Motor neuron (in vitro differentiated cells): ENCODE measurements around the gene UBR1. TPM values are rescaled to one million over a fixed set of nuclear protein-coding genes. Genes with fewer than 3 reads are reported as not detected.

Source experiments
- ATAC-seq, 8 experiments: fragments of 200-7000 bp; cut with Tn5 transposase; replicated peaks in 6 of 8; 2 replicates each; pipeline ENCODE4 v1.8.0; 2021; ENCODE audit warnings: mild to moderate bottlenecking in 8 of 8, moderate library complexity in 8 of 8
- H3K27ac ChIP-seq, 2 donors: fragments of 250-450 bp; sonication (Bioruptor Pico); 2 replicates each; pipeline ENCODE4 v1.9.0; 2021; ENCODE audit warnings: antibody characterized with exemption in 2 of 2, mild to moderate bottlenecking in 2 of 2, moderate library complexity in 1 of 2
- H3K4me1 ChIP-seq, 2 donors: fragments of 250-450 bp; sonication (Bioruptor Pico); replicated peaks in 1 of 2; 2 replicates each; pipeline ENCODE4 v1.6.1; 2021; ENCODE audit warnings: antibody characterized with exemption in 2 of 2, mild to moderate bottlenecking in 2 of 2, moderate library complexity in 1 of 2
- H3K4me3 ChIP-seq, 5 donors: fragments of 250-450 bp; sonication (Bioruptor Pico); 2 replicates each; pipeline ENCODE4 v1.9.0; 2021; ENCODE audit warnings: antibody characterized with exemption in 5 of 5, mild to moderate bottlenecking in 5 of 5, moderate library complexity in 4 of 5
- WGBS, 10 experiments: fragments of 450-650 bp; shearing (Covaris generic); methylation state at CpG; one replicate each; pipeline ENCODE4 v1.0.0; 2022; 5-methylcytosine and 5-hydroxymethylcytosine counted together
- in situ Hi-C, 9 experiments: fragments of 400-800 bp; cut with MboI; loops; one replicate each; pipeline ENCODE4 v1.15.0; 2021; ENCODE audit warnings: low sequenced_read_pairs in 9 of 9, low pct_unique_long_range_greater_than_20kb in 2 of 9; ENCODE audit not compliant: unreplicated experiment in 9 of 9
- total RNA-seq, 8 experiments: library from RNA; unstranded; fragments of 300-600 nt; gene quantifications; 2 replicates each; pipeline versions ENCODE4 v1.2.3 to v1.2.4, GENCODE V29; 2022

The UBR1 gene
- total RNA-seq, 8 experiments from 2014 or later, result 26.3 to 49.0 (median 36.4) TPM

GRCh38 chr15:42931702-42932486, 173.9 kb downstream of the UBR1 start:
- no peak for ATAC-seq
- H3K4me3 ChIP-seq, result no peak overlapping the region
- H3K27ac ChIP-seq, result no peak overlapping the region
- in situ Hi-C loops, result loop anchor here in 2 of 9 experiments (25.0 kb wide), 1 partner anchor 220 kb away; no protein-coding TSS in a partner anchor
- no peaks in the 10 kb centered on the region for H3K4me1 ChIP-seq
- WGBS, 10 experiments, result 58 to 90% (median 79%) methylated on average over 2 to 6 of the region's 7 CpGs; no CpG with 5 or more reads in 1 of the 10 experiments

GRCh38 chr15:42929306-42929848, 176.5 kb downstream of the UBR1 start:
- H3K27ac ChIP-seq, result no peak overlapping the region
- no peaks in the 10 kb centered on the region for H3K4me1 ChIP-seq
- in situ Hi-C loops, result loop anchor here in 4 of 9 experiments (10.0 to 25.0 kb wide), 3 partner anchors 215 to 225 kb away; no protein-coding TSS in a partner anchor
- ATAC-seq, result no peak
- no peak overlapping the region for H3K4me3 ChIP-seq
- WGBS, 10 experiments, result 18 to 51% (median 49%) methylated on average over 1 to 2 of the region's 2 CpGs; no CpG with 5 or more reads in 2 of the 10 experiments

- Histone ChIP-seq H3K4me1 (peaks cover 7 to 13% of the 10 kb centered on the region in 2 donors), H3K4me3 (peak overlapping the region; percentile 69 to 93 (median 78)), H3K27ac (no peak overlapping the region)
- ATAC-seq, result peak in 2 of 8 experiments; percentile 1
- 0 to 17% (median 4%) methylated on average over 2 to 13 of the region's 19 CpGs for WGBS, 10 experiments
- in situ Hi-C loops, result loop anchor here in 2 of 9 experiments (10.0 kb wide), 2 partner anchors 207 to 217 kb away; no protein-coding TSS in a partner anchor
Observed at GRCh38 chr15:42921342-42921731, 184.5 kb downstream of the UBR1 start.

GRCh38 chr15:42920519-42921341, 185.1 kb downstream of the UBR1 start, which contains the start of gene TTBK2:
TSS of gene TTBK2 (minus strand) at chr15:42920778. CDS start at chr15:42878617, 42,161 bp downstream.
- in situ Hi-C loops, result loop anchor here in 2 of 9 experiments (10.0 kb wide), 2 partner anchors 206 to 216 kb away; no protein-coding TSS in a partner anchor
- Histone ChIP-seq H3K4me3 (peak within 1 kb of the TSS; percentile 69 to 93 (median 78)), H3K4me1 (peaks cover 7 to 13% of the 10 kb centered on the region in 2 donors), H3K27ac (peak within 1 kb of the TSS; percentile 64 to 73)
- 0 to 6% (median 0%) methylated on average over 1 to 28 of the region's 72 CpGs; no CpG with 5 or more reads in 4 of the 10 experiments for WGBS, 10 experiments
- ATAC-seq, result peak; percentile 93 to 98 (median 97)

- Histone ChIP-seq H3K4me1 (peaks cover 7 to 13% of the 10 kb centered on the region in 2 donors), H3K4me3 (peak overlapping the region; percentile 69 to 93 (median 78)), H3K27ac (peak overlapping the region; percentile 64 to 73)
- WGBS, 10 experiments, result 0 to 6% (median 0%) methylated on average over 1 to 11 of the region's 40 CpGs; no CpG with 5 or more reads in 1 of the 10 experiments
- peak in 4 of 8 experiments; percentile 0 to 53 (median 12) for ATAC-seq
- in situ Hi-C loops, result loop anchor here in 2 of 9 experiments (10.0 kb wide), 2 partner anchors 205 to 215 kb away; no protein-coding TSS in a partner anchor
Observed at GRCh38 chr15:42919799-42920518, 185.9 kb downstream of the UBR1 start.

- peaks cover 7 to 13% of the 10 kb centered on the region in 2 donors for H3K4me1 ChIP-seq
- 0 to 85% (median 50%) methylated on average over 1 to 2 of the region's 2 CpGs for WGBS, 10 experiments
Observed at GRCh38 chr15:42919308-42919707, 186.5 kb downstream of the UBR1 start.

GRCh38 chr15:42918047-42918446, 187.8 kb downstream of the UBR1 start:
- Histone ChIP-seq H3K27ac (no peak overlapping the region), H3K4me3 (peak overlapping the region in 1 of 5 donors; percentile 6), H3K4me1 (peaks cover 7 to 13% of the 10 kb centered on the region in 2 donors)
- ATAC-seq, result no peak
- in situ Hi-C loops, result no loop called here
- WGBS, 10 experiments, result 74 to 94% (median 83%) methylated on average over 2 to 5 of the region's 5 CpGs; no CpG with 5 or more reads in 1 of the 10 experiments

More at GRCh38 chr15:42919308-42919707, 186.5 kb downstream of the UBR1 start:
- Histone ChIP-seq H3K27ac (no peak overlapping the region), H3K4me3 (peak overlapping the region; percentile 69 to 93 (median 78))
- in situ Hi-C loops, result no loop called here
- ATAC-seq, result no peak

GRCh38 chr15:42915654-42916315, 190.1 kb downstream of the UBR1 start:
- Histone ChIP-seq H3K4me1 (peaks cover 4 to 9% of the 10 kb centered on the region in 2 donors), H3K4me3 (no peak overlapping the region), H3K27ac (no peak overlapping the region)
- no peak for ATAC-seq
- WGBS, 10 experiments, result 75 to 100% (median 93%) methylated on average over 1 to 3 of the region's 3 CpGs
- in situ Hi-C loops, result no loop called here

- no peak overlapping the region for H3K4me3 ChIP-seq
Observed at GRCh38 chr15:42914728-42915497, 190.9 kb downstream of the UBR1 start.

GRCh38 chr15:42911058-42911592, 194.7 kb downstream of the UBR1 start:
- peak in 1 of 8 experiments; percentile 48 for ATAC-seq
- in situ Hi-C loops, result no loop called here

More at GRCh38 chr15:42914728-42915497, 190.9 kb downstream of the UBR1 start:
- in situ Hi-C loops, result no loop called here
- 52 to 97% (median 78%) methylated on average over 1 to 5 of the region's 5 CpGs for WGBS, 10 experiments
- peaks cover 4 to 9% of the 10 kb centered on the region in 2 donors for H3K4me1 ChIP-seq
- no peak overlapping the region for H3K27ac ChIP-seq
- ATAC-seq, result no peak

GRCh38 chr15:42908538-42908937, 197.3 kb downstream of the UBR1 start:
- in situ Hi-C loops, result no loop called here
- H3K4me1 ChIP-seq, result no peaks in the 10 kb centered on the region
- 17 to 100% (median 72%) methylated on average over 1 to 2 of the region's 2 CpGs for WGBS, 10 experiments
- peak in 1 of 8 experiments; percentile 48 for ATAC-seq
- no peak overlapping the region for H3K4me3 ChIP-seq
- H3K27ac ChIP-seq, result no peak overlapping the region

More at GRCh38 chr15:42911058-42911592, 194.7 kb downstream of the UBR1 start:
- Histone ChIP-seq H3K4me3 (no peak overlapping the region), H3K27ac (no peak overlapping the region), H3K4me1 (no peaks in the 10 kb centered on the region)
- WGBS, 10 experiments, result 49 to 95% (median 80%) methylated on average over 1 to 5 of the region's 5 CpGs; no CpG with 5 or more reads in 1 of the 10 experiments
